ENCODE measurements around the gene GTF2H1. TPM values are rescaled to one million over a fixed set of nuclear protein-coding genes. Genes with fewer than 3 reads are reported as not detected.

The GTF2H1 gene
- total RNA-seq, 1 donor from 2014 or later: 47.8 TPM

GRCh38 chr11:18361154-18361553 lies 38.8 kb downstream of the GTF2H1 start:
- Histone ChIP-seq H3K9ac (ENCODE audit: low read length) (no peak overlapping the region), H3K27ac (ENCODE audit: low read depth, low read length) (no peak overlapping the region), H3K27me3 (ENCODE audit: insufficient read depth, low read length) (no peaks in the 10 kb centered on the region), H2AFZ (ENCODE audit: low read depth, low read length) (no peak overlapping the region), H4K20me1 (ENCODE audit: insufficient read depth, low read length) (no peaks in the 10 kb centered on the region), H3K4me3 (ENCODE audit: insufficient read depth, low read depth, low read length) (no peak overlapping the region), H3K9me3 (ENCODE audit: insufficient read depth, low read depth, low read length) (no peaks in the 10 kb centered on the region), H3K36me3 (ENCODE audit: insufficient read depth, low read length) (peaks cover 47% of the 10 kb centered on the region), H3K4me1 (ENCODE audit: insufficient read depth, low read length) (no peaks in the 10 kb centered on the region), H3K4me2 (ENCODE audit: low read length) (no peak overlapping the region), H3K79me2 (ENCODE audit: insufficient read depth, low read length) (no peaks in the 10 kb centered on the region)
- H3K4me1 Mint-ChIP-seq (ENCODE audit: low read depth, unreplicated experiment): no peaks in the 10 kb centered on the region
- DNase-seq (ENCODE audit: low read depth) (no peak), FAIRE-seq (no peak)
- no peaks in the 10 kb centered on the region for H3K36me3 Mint-ChIP-seq (ENCODE audit: low read depth, unreplicated experiment)
- no peaks in the 10 kb centered on the region for H3K27me3 Mint-ChIP-seq (ENCODE audit: low read depth, unreplicated experiment)
- peak overlapping the region; percentile 26 for H3K27ac Mint-ChIP-seq (ENCODE audit: unreplicated experiment)
- H3K9me3 Mint-ChIP-seq (ENCODE audit: unreplicated experiment): no peaks in the 10 kb centered on the region
- no peak for TF ChIP-seq EZH2 (IDR thresholded peaks at IDR 0.05; ENCODE audit: insufficient read depth, low read length)
- no peak overlapping the region for H3K4me3 Mint-ChIP-seq (ENCODE audit: unreplicated experiment)

- H3K36me3 Mint-ChIP-seq (ENCODE audit: low read depth, unreplicated experiment): no peaks in the 10 kb centered on the region
- Histone ChIP-seq H3K27ac (ENCODE audit: low read depth, low read length) (no peak overlapping the region), H3K36me3 (ENCODE audit: insufficient read depth, low read length) (peaks cover 36% of the 10 kb centered on the region), H4K20me1 (ENCODE audit: insufficient read depth, low read length) (no peaks in the 10 kb centered on the region), H3K9ac (ENCODE audit: low read length) (no peak overlapping the region), H2AFZ (ENCODE audit: low read depth, low read length) (no peak overlapping the region), H3K27me3 (ENCODE audit: insufficient read depth, low read length) (no peaks in the 10 kb centered on the region), H3K4me1 (ENCODE audit: insufficient read depth, low read length) (peaks cover 6% of the 10 kb centered on the region), H3K4me3 (ENCODE audit: insufficient read depth, low read depth, low read length) (no peak overlapping the region), H3K9me3 (ENCODE audit: insufficient read depth, low read depth, low read length) (no peaks in the 10 kb centered on the region), H3K79me2 (ENCODE audit: insufficient read depth, low read length) (no peaks in the 10 kb centered on the region), H3K4me2 (ENCODE audit: low read length) (no peak overlapping the region)
- no peaks in the 10 kb centered on the region for H3K9me3 Mint-ChIP-seq (ENCODE audit: unreplicated experiment)
- no peak overlapping the region for H3K4me3 Mint-ChIP-seq (ENCODE audit: unreplicated experiment)
- no peak for DNase-seq (ENCODE audit: low read depth)
- no peaks in the 10 kb centered on the region for H3K27me3 Mint-ChIP-seq (ENCODE audit: low read depth, unreplicated experiment)
- H3K27ac Mint-ChIP-seq (ENCODE audit: unreplicated experiment): no peak overlapping the region
- no peak for TF ChIP-seq EZH2 (IDR thresholded peaks at IDR 0.05; ENCODE audit: insufficient read depth, low read length)
- peaks cover 15% of the 10 kb centered on the region for H3K4me1 Mint-ChIP-seq (ENCODE audit: low read depth, unreplicated experiment)
- FAIRE-seq: no peak
These were observed 42.2 kb downstream of the GTF2H1 start for GRCh38 chr11:18364495-18365073.

- Mint-ChIP-seq H3K9me3 (ENCODE audit: unreplicated experiment) (no peaks in the 10 kb centered on the region), H3K27ac (ENCODE audit: unreplicated experiment) (no peak overlapping the region), H3K4me1 (ENCODE audit: low read depth, unreplicated experiment) (peaks cover 19% of the 10 kb centered on the region), H3K27me3 (ENCODE audit: low read depth, unreplicated experiment) (no peaks in the 10 kb centered on the region), H3K36me3 (ENCODE audit: low read depth, unreplicated experiment) (peaks cover 2% of the 10 kb centered on the region), H3K4me3 (ENCODE audit: unreplicated experiment) (no peak overlapping the region)
- no peak for TF ChIP-seq EZH2 (IDR thresholded peaks at IDR 0.05; ENCODE audit: insufficient read depth, low read length)
- TF ChIP-seq CTCF (IDR thresholded peaks at IDR 0.05; ENCODE audit: insufficient read depth, low read depth, low read length): no peak
- Histone ChIP-seq H3K4me1 (ENCODE audit: insufficient read depth, low read length) (peaks cover 6% of the 10 kb centered on the region), H4K20me1 (ENCODE audit: insufficient read depth, low read length) (no peaks in the 10 kb centered on the region), H2AFZ (ENCODE audit: low read depth, low read length) (no peak overlapping the region), H3K27me3 (ENCODE audit: insufficient read depth, low read length) (no peaks in the 10 kb centered on the region), H3K36me3 (ENCODE audit: insufficient read depth, low read length) (peaks cover 36% of the 10 kb centered on the region), H3K4me2 (ENCODE audit: low read length) (no peak overlapping the region), H3K79me2 (ENCODE audit: insufficient read depth, low read length) (no peaks in the 10 kb centered on the region), H3K9me3 (ENCODE audit: insufficient read depth, low read depth, low read length) (no peaks in the 10 kb centered on the region), H3K27ac (ENCODE audit: low read depth, low read length) (no peak overlapping the region), H3K9ac (ENCODE audit: low read length) (no peak overlapping the region), H3K4me3 (ENCODE audit: insufficient read depth, low read depth, low read length) (no peak overlapping the region)
- FAIRE-seq (no peak), DNase-seq (ENCODE audit: low read depth) (no peak)
These were observed 43.4 kb downstream of the GTF2H1 start for GRCh38 chr11:18365741-18366140.

Measured in astrocyte (in vitro differentiated cells and primary cell).